Purkinje cell (primary cell): Measurements from ENCODE around the gene SPATA31A1. TPM values are rescaled to one million over a fixed set of nuclear protein-coding genes. Genes with fewer than 3 reads are reported as not detected.

Experiments
- polyA plus RNA-seq: library from polyadenylated mRNA; unstranded; fragments of >200 nt; fragmentation: Nextera tagmentation; gene quantifications from 2 replicates; pipeline ENCODE4 v1.2.1, GENCODE V29; 2014

The SPATA31A1 gene
- not detected in 2 replicates for polyA plus RNA-seq

DNA sequence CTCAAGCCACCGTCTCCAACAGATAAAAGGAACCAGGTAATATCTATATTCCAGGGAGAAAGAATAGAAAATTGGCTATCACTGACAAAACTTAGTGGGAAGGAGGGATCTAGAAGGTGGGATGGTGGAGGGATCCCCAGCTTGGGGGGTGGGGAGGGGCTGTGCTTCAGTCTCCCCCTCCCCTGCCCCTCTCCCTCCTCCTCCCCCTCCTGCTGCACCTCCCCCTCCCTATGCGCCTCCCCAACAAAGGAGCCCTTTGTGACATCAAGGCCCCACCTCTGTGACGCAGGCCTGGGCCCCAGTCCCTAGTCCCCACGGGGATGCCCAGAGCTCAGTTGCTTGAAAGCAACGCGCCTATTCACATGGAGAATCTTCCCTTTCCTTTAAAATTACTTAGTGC is at the start of gene SPATA31A1:
Gene SPATA31A1 (plus strand): TSS at position 301 of the 400 bp plus-strand sequence. CDS start 62 bp downstream, at position 363.

Other genes starting within 250 kb of the SPATA31A1 start
- gene CNTNAP3, start 67.5 kb upstream of the SPATA31A1 start, polyA plus RNA-seq: 0.73 and 1.1 TPM in 2 replicates